ENCODE measurements around the gene GIGYF2.

Gene GIGYF2

DNA sequence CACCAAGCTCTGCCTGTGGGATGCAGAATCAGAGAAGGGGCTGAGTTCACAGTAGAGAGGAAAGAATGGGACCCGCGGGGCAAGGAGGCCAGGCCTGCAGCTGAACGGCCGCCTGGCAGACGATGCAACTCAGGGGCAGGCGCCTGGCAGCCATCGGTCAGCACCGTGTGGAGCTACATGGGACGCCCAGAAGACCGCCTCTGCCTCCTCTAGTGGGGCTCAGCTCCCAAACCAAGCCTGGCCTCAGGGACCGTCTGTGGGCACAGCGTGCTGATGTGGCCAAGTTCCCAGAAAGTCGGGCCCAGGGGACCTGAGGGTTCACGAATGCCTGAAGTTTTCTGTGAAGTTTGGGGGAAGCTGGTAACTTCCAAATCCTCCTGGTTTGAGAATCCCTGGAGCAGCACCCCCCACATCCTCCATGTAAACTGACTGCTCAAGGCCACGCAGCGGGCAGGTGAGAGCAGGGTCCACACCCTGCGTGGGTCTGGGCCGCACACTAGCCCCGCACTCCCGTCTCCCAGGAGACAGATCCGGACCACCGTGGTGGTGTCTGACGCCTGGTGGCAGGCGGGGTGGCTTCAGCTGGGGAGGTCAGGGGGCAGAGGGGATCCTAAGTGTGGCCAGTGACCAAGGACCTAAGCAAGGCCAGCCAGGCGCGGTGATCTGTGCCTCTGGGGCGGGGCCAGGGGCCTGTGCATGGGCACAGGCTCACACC, 187.6 kb downstream of the GIGYF2 start:
- no peak for DNase-seq

DNA sequence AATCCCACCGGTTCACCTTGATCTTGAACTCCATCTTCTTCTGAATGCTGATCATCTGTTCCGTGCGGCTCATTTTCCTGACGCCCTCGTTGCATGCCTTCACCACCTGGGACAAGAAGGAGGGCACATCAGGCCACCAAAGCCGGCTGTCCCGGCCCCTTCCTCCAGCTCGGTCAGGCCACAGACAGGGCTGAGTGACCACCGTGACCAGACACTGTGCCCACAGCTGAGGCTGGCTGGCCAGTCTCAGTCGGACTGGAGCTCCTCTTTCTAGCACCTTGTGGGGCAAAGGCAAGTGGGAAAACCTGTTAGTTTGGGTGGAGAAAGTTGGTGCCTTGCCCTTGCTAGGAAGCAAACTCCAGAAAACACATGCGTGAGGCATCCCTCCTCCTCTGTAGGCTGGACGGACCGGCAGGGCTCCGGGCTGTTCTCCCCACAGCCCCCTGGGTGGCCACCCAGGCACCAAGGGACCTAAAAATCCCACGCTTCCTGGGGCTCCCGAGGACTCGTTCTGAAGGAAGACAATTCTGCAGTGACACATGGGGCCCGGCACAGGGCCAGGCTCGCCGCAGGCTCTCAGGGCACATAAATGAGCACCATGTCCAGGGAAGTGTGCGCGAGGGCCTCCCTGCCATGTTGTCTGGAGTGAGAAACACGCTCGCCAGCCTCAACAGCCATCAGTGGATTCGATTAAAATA, 188.3 kb downstream of the GIGYF2 start:
- no peak for DNase-seq

DNA sequence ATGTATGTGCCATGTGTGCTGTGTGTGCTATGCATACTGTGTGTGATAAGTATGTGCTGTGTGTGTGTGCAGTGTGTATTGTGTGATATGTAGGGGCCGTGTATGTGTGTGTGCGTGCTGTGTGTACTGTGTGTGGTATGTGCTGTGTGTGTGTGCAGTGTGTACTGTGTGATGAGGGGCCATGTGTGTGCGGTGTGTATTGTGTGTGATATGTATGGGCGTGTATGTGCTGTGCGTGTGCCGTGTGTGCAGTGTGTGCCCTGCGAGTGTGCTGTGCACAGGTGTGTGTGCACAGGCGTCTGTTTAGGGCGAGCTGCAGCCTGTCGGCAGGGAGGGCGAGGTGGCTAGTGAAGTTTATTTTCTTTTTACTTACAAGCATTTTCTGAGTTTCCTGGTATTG, 189.0 kb downstream of the GIGYF2 start:
- no peak for DNase-seq

DNA sequence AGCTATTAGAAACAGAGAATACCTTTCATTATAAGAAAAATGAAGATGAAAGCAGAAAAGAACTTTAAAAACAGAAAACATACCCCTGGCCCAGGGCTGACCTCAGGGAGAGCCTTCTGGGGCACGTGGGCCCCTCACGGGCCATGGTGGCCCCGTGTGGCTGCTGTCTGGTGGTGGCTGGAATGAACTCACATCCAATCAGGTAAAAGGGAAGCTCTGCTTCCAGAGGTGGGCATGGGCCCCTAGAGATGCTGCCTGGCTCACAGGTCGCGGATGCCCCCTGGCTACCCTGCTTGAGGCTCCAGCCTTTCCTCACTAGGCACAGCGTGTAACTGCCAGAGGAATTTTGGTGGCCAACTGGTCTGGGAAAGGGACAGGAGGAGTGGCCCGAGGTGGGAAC, 189.5 kb downstream of the GIGYF2 start:
- DNase-seq: no peak

DNA sequence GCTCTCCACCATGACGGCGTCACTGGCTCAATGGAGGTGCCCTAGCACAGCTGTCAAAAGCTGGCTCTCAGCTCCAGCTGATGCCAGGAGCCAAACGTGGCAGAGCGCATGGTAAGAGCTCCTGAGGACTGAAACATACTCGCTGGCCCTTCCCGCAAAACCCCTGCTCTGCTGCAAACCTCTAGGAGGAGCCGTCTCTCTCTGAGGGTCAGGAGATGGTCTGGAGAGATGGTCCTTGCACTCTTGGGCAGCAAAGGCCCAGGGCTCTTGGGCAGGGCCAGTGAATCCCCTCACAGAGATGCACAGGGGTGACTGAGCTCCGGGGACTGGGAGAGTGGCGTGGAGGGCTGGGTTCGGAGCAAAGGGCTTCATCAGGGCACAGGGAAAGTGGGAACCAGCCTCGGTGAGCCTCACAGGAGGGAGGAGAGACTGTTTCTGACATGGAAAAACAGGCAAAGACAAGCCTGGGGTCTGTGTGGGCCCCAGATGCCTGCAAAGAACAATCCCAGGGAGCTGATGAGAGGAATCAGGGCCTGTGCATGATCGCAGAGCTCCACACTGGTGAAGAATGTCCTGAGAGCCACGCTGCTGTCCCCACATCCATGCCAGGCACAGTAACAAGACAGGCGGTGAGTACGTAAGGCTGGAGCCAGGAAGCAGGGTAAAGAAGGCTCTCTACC, 190.2 kb downstream of the GIGYF2 start:
- no peak for DNase-seq

DNA sequence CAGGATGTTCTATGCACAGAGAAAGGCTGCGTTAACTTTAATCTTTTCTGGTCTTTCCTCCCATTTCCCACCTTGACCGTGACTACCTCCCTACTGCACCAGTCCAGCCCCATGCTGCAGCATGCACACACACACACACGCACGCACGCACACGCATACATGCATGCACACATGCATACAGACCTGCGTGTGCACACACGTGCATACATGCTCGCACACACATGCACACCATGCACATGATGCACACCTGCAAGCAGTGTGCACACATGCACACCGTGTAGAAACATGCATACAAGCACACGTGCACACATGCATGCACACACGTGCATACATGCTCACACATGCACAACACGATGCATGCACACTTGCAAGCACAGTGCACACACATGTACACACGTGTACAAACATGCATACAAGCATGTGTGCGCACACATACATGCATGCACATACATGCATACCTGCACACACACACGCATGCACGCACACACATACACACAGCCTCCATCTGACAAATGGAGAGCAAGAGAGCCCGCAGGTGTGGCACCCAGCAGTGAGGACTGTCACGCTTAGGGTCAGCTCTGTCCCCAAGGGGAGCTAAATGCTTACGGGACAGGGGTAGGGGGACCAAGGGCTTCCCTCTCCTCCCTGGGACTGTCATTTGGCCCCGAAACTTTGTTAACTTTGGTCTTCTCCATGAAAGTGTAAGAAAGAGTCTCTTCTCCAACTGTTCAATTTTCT, 191.1 kb downstream of the GIGYF2 start:
- DNase-seq: no peak

DNA sequence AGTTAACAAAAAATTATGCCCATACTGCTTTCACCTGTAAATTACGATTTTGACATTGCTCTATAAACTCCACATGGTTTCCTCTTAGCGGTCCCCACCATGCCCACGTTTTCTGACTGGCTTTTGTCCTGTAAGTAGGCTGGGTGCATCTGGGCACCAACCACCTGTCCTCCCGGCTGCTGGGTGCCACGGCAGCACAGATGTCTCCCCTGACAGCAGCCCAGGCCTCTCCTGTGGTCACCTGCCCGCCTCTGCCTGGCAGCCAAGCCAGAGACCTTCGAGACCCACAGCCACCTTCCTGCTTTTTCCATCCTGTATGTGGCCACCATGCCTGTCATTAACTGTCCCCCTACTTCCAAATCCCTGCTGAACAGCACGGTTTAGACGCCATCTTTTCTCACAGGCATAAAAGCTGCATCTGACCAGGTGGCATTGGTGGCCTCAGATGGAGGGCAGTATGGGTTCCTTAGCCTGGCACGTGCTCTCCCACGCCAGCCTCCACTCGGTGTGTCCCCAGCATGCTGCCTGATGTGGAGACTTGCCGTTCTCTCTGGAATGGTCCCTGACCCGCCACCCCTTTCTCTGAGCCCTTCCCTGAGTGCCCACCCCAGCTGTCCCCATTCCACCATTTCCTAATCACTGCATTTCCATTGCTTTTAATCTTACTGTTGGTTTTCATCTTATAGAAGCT, 191.9 kb downstream of the GIGYF2 start:
- DNase-seq: peak in 1 of 2 experiments; percentile 11

DNA sequence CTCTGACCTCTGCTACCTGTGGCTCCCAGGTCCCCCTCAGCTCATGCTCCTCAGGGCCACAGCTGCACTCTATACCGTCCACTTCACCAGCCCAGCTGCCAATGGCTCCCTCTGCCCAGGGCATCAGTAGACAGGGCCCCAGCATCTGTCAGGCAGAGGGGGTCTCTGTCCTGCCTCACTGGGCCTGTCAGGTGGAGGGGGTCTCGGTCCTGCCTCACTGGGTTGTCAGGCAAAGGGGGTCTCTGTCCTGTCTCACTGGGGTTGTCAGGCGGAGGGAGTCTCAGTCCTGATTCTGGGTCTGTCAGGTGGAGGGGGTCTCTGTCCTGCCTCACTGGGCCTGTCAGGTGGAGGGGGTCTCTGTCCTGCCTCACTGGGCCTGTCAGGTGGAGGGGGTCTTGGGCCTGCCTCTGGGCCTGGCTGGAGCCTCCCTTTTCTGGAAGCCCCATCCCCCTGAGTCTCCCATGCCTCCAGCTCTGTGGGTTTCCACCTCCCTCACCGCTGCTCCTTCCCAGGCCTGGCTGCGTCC, 192.8 kb downstream of the GIGYF2 start:
- no peak for DNase-seq

DNA sequence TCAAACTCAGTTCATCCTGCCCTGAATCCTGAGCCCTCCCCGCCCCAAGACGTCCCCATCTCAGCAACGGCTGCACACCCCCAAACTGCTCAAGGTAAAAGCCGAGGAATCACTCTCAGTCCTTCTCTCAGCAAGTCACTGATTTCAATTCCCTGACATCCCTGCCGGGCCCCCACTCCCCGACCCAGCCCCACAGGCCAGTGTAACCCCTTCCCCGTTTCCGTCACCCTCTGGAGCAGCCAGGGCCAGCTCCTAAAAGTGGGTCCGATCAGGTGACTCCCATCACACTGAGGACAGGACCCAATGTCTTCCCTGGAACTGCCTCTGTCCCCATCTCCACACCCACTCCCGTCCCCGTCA, 193.4 kb downstream of the GIGYF2 start:
- DNase-seq: peak in 1 of 2 experiments; percentile 12

DNA sequence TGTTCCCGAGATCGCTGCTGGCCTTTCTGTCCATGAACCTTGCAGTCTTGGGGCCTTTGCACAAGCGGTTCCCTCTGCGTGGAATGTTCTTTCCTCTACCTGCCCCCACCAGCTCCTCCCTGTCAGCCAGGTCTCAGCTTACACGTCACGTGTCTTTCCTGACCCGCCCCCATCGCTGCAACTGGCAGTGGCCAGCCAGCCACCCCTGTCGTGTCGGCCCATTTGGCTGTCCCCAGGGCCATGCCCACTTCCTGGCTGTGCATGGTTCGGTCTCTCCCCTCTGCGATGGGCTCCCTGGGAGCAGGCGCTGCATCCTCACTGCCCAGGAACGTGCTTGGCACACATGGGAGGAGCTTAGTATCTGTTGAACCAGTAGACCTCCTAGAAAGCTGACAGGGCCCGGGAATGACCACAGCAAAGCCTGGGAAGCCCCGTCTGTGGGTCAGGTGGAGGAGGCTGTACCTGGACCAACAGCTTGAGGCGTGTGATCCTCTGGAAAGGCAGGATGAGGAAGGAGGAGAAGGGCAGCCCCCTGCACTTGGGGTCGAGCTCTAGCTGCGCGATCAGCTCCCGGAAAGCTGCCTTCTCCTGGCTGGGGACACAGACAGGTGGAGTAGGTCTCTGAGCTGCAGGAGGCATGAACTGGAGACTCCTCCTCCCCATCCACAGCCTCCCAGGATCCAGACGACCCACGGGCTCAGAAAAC, 193.9 kb downstream of the GIGYF2 start:
- DNase-seq: peak; percentile 15 to 17

DNA sequence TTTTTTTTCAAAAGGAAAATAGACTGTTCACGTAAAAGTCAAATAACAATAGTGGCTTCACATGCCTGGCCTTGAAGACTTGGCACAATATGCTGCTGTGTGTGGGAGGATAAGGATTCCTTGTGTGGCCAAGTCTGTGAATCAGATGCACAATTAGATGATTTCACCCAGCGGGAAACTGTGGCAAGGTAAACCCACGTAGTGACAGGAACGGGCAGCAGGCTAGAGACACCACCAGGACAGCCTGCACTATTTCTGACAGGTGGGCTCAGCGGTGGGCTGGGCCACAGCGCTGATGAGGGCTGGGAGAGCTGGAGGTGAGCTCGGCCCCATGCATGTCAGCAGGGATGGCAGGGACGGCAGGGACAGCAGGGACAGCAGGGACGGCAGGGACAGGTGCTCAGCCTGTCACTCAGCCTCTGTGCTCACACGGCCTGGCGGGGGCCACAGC, 194.5 kb downstream of the GIGYF2 start:
- peak; percentile 13 to 17 for DNase-seq

DNA sequence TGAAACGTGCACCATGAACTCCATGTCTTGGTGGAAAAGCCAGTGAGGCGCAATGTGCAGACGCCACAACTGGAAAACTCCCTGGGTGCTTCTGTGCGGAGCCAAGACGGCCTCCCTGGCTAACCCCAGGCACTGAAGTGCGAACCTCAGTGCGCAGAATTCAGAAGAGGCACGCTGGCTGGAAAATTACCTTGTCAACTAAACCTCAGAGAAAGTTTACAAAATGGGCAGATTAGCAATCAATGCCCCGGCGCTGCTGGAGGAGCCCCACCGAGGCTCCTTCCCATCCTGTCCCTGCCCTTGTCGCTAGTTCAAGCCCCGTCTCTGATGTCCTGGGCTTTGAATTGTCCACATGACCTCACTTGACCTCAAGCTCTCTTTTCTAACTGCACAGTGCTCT, 195.1 kb downstream of the GIGYF2 start:
- DNase-seq: no peak

DNA sequence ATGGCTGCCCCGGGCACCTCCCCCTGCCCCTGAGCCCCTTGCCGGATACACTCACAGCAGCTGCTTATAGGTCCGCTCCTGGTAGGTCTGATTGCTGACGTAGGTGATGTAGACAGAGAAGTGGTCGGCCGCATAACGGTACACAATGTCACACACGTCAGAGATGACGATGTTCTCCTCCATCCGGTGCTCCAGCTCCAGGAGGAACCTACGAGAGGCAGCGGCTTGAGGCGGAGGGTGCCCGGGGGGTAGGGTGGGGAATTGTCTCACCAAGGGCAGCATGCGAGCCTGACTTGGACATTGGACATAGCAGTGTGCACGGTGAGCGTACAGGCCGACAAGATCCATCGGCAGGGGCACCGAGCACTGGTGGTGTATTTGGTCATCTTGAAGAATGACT, 195.7 kb downstream of the GIGYF2 start:
- peak in 1 of 2 experiments; percentile 13 for DNase-seq

DNA sequence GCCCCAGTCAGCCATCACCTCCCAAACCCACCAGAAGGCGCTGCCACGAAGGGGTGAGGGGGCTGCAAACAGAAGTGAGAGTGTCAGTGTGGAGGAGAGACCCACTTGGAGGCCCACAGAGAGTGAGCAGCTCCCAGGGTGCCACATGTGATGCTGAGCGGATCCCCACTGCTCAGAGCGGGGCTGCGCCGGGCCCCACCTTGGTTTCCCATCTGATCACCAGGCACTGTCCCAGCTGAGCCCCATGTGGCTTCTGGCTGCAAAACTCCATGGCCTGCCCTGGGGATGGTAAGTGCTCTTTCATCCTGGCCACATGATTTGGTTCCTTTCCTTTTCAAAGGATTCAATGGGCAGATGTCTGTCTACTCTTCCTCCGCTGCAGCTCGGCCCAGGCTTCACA, 196.7 kb downstream of the GIGYF2 start:
- no peak for DNase-seq

DNA sequence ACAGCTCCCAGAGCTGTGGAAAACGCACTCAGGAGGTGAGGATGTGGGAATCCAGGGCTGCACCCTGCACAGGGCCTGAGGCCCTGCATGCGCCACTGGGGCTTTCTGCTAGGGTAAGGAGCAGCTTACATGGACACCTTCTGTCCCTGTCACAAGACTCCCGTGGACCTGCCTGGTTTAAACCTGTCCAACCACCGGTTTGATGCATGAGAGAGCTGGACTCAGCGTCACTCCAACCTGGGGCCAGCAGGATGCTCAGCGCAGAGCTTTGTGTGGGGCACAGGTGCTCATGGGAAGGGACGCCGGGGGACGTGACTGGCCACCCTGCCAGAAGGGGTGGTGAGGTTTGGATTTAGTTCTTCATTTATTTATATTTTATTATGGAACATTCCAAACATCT, 197.1 kb downstream of the GIGYF2 start:
- peak in 1 of 2 experiments; percentile 13 for DNase-seq

DNA sequence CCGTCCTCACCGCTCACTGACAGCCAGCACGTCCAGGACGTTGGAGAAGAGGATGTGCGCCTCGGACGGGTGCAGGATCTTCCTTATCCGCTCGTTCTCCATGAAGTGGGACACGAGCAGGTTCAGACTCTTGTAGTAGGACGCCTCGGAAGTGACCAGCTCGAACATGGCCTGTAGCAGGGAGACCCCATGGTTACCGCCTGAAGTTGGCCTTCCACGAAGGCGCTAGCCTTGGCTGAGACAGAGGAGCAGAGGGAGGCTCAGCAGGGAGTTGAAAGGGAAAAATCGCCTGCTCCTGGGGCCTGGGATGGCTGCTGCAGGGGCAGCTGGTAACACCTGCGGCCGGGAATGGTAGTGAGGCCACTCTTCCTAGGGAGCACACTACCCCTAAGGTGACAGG, 197.6 kb downstream of the GIGYF2 start:
- DNase-seq: no peak

DNA sequence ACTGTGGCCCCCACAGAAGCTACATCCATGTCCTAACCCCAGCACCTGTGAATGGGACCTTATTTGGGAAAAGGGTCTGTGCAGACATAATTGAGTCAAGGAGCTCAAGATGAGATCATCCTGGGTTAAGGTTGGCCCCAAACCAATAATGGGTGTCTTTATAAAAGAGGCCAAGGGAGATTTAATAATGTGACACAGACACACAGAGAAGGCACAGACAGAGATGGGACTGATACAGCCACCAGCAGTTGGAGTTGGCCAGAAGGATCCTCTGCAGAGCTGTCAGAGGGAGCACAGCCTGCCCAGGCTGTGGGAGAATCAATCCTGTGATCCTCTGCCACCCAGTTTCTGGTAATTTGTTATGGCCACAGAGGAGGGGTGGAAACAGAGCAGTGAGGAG, 199.0 kb downstream of the GIGYF2 start:
- peak; percentile 16 for DNase-seq

DNA sequence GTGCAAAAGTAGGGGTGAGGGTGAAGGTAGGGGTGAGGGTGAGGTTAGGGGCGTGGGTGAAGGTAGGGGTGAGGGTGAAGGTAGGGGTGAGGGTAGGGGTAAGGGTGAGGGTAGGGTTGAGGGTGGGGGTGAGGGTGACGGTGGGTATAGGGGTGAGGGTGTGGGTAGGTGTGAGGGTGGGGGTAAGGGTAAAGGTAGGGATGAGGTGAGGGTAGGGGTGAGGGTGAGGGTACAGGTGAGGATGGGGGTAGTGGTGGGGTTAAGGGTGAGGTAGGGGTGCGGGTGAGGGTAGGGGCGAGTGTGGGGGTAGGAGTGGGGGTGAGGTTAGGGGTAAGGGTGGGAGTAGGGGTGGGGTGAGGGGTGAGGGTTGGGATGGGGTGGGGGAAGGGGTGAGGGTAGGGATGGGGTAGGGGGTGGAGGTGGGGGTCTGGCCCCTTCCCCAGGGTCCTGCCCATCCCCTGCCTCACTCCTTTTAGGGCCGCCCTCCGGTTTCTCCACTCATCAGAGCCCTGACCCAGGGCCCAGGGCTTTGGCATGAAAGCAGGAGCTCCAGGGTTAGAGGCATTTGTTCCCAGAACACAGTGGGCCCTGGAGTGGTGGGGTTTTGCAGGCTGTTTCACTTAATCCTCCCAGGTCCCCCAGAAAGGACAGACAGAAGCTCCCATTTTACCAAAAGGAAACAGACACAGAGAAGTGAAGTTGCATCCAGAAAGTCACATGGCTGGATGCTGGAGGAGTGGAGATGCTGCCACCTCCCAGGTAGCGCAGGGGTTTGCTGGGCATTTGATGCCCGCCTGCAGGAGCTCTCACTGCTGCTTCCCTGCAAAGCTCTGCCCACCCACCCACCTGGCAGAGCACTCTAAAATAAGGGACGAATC, 199.8 kb downstream of the GIGYF2 start:
- peak in 1 of 2 experiments; percentile 26 for DNase-seq

DNA sequence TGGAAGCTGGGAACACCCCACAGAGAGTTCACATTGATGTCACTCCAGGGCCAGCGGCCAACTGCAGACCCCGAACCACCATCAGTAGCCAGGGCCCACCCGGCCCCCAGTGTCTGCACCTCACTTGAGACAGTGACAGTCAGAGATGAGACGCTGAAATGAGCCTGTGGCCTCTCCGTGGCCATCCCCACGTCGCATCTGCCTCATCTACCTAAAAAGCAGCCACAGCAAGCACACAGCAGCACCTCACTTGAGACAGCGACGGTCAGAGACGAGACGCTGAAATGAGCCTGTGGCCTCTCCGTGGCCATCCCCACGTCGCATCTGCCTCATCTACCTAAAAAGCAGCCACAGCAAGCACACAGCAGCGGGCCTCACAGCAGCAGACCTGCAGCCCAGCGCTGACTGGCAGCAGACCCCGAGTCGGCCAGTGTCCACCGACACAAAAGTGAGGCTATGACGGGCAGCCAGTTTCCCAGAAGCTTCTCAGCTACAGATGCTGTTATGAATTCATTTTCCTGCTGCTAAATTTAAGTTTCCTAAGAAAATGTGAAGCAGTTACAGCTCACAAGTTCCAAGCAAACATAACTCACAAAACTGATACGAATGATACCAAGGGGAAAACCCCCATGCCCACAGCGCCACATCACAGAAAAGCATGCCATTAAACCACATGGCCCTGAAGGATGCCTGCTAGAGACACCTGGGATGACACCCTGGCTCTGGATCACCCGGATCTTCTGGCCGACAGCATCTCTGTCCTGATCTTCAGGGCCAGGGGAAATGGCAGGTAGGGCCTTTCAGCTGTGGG, 200.7 kb downstream of the GIGYF2 start:
- DNase-seq: peak; percentile 78 to 79
